GM19463 (cell line): ENCODE data around the gene IGSF8.
A peak's percentile ranks its signal among the peaks of the same experiment; 100 is the strongest.
"Not testable (repeated sequence)": the region's sequence is repeated elsewhere in the genome, so short reads cannot be mapped to it uniquely, and the experiment has no call there.

Source experiments
- ATAC-seq: cut with Tn5 transposase; IDR thresholded peaks from one replicate; pipeline ENCODE4 v1.9.1; 2021; ENCODE audit warnings: mild to moderate bottlenecking, moderate library complexity; ENCODE audit not compliant: unreplicated experiment

IGSF8 gene

GRCh38 chr1:160069460-160070231 lies 28.8 kb downstream of the IGSF8 start, which contains the start of gene KCNJ10:
KCNJ10 (minus strand) TSS chr1:160070160; CDS start chr1:160042532, 27,628 bp downstream.
- no peak for ATAC-seq

- ATAC-seq = no peak
Measured at GRCh38 chr1:160068225-160068624, 30.2 kb downstream of the IGSF8 start.

- ATAC-seq = no peak
Measured at GRCh38 chr1:160066829-160067745, 31.3 kb downstream of the IGSF8 start.

GRCh38 chr1:160064746-160065145 lies 33.7 kb downstream of the IGSF8 start:
- ATAC-seq = no peak

GRCh38 chr1:160064164-160064563 lies 34.3 kb downstream of the IGSF8 start:
- no peak for ATAC-seq

GRCh38 chr1:160063176-160063575 lies 35.2 kb downstream of the IGSF8 start:
- ATAC-seq = no peak

GRCh38 chr1:160062230-160062532 lies 36.2 kb downstream of the IGSF8 start:
- ATAC-seq = no peak

- ATAC-seq = no peak
Measured at GRCh38 chr1:160061369-160062229, 36.8 kb downstream of the IGSF8 start.

- no peak for ATAC-seq
Measured at GRCh38 chr1:160058087-160058486, 40.3 kb downstream of the IGSF8 start.

GRCh38 chr1:160056648-160057169 lies 41.7 kb downstream of the IGSF8 start:
- ATAC-seq = no peak

GRCh38 chr1:160053548-160054365 lies 44.7 kb downstream of the IGSF8 start:
- no peak for ATAC-seq

- no peak for ATAC-seq
Measured at GRCh38 chr1:160052936-160053335, 45.5 kb downstream of the IGSF8 start.

GRCh38 chr1:160050619-160051018 lies 47.8 kb downstream of the IGSF8 start:
- ATAC-seq = no peak

GRCh38 chr1:160050182-160050581 lies 48.2 kb downstream of the IGSF8 start:
- ATAC-seq = not testable (repeated sequence)

- ATAC-seq = no peak
Measured at GRCh38 chr1:160049101-160049500, 49.3 kb downstream of the IGSF8 start.

GRCh38 chr1:160048335-160048734 lies 50.1 kb downstream of the IGSF8 start:
- ATAC-seq = no peak

- ATAC-seq = peak; percentile 36
Measured at GRCh38 chr1:160047111-160047991, 51.1 kb downstream of the IGSF8 start.

- ATAC-seq = peak; percentile 80
Measured at GRCh38 chr1:160046494-160047110, 51.8 kb downstream of the IGSF8 start.
